Spleen (tissue), 11 donors: ENCODE data around the gene NHERF1. TPM values are rescaled to one million over a fixed set of nuclear protein-coding genes. Genes with fewer than 3 reads are reported as not detected.

ENCODE experiments used
- DNase-seq: peaks from one replicate; pipeline ENCODE4 v3.0.0-alpha.2; 2020
- H3K27ac ChIP-seq, 8 donors: fragments of 200-600 bp; sonication (generic) in 7 of 8; 1 replicate in 4 of 8; 2 replicates in 4 of 8; pipeline versions ENCODE4 v1.5.0 to v1.8.0; 2016 to 2021; ENCODE audit warnings: inconsistent platforms in 4 of 8, mild to moderate bottlenecking in 4 of 8, moderate library complexity in 1 of 8
- H3K27me3 ChIP-seq, 7 donors: fragments of 200-600 bp; sonication (generic) in 6 of 7; replicated peaks in 1 of 7; 1 replicate in 4 of 7; 2 replicates in 3 of 7; pipeline versions ENCODE4 v1.5.0 to v1.8.0; 2016 to 2021; ENCODE audit warnings: inconsistent platforms in 3 of 7, mild to moderate bottlenecking in 1 of 7
- H3K36me3 ChIP-seq, 6 donors: fragments of 200-600 bp; sonication (generic) in 5 of 6; 1 replicate in 4 of 6; 2 replicates in 2 of 6; pipeline versions ENCODE4 v1.5.0 to v1.8.0; 2016 to 2021; ENCODE audit warnings: inconsistent platforms in 2 of 6
- H3K4me1 ChIP-seq, 6 donors: fragments of 200-600 bp; sonication (generic) in 5 of 6; 1 replicate in 3 of 6; 2 replicates in 3 of 6; pipeline versions ENCODE4 v1.5.0 to v1.8.0; 2016 to 2021; ENCODE audit warnings: inconsistent platforms in 3 of 6
- H3K4me3 ChIP-seq, 8 donors: fragments of 200-600 bp; sonication (generic) in 7 of 8; 1 replicate in 4 of 8; 2 replicates in 4 of 8; pipeline versions ENCODE4 v1.5.0 to v1.8.0; 2016 to 2021; ENCODE audit warnings: inconsistent platforms in 4 of 8, mild to moderate bottlenecking in 4 of 8, moderate library complexity in 2 of 8
- H3K9me3 ChIP-seq, 8 donors: fragments of 200-600 bp; sonication (generic) in 7 of 8; 1 replicate in 4 of 8; 2 replicates in 4 of 8; pipeline versions ENCODE4 v1.5.0 to v1.8.0; 2016 to 2021; ENCODE audit warnings: inconsistent platforms in 4 of 8
- POLR2A ChIP-seq, 3 donors: fragments of 450-650 bp; IDR thresholded peaks; one replicate each; pipeline ENCODE4 v1.5.1; 2017; ENCODE audit warnings: antibody characterized with exemption in 3 of 3, mild to moderate bottlenecking in 1 of 3
- POLR2AphosphoS5 ChIP-seq, 3 donors: sonication (generic); formaldehyde crosslinking; IDR thresholded peaks; one replicate each; pipeline ENCODE4 v1.5.1; 2017; ENCODE audit warnings: antibody characterized with exemption in 3 of 3
- WGBS, 5 donors: extraction: QIAGEN DNeasy Blood & Tissue Kit in 3 of 5; methylation state at CpG; one replicate each; pipeline versions ENCODE4 v1.1.5 to v1.1.7; 2013 to 2018; 5-methylcytosine and 5-hydroxymethylcytosine counted together
- intact Hi-C: fragments of 100-400 bp; cut with DNase I; formaldehyde crosslinking; loops from one replicate; pipeline ENCODE4 v1.15.0; 2023; ENCODE audit warnings: low total_unique reads
- polyA plus RNA-seq, 3 donors: library from polyadenylated mRNA; stranded (reverse); fragments of 200-250 nt; gene quantifications; one replicate each; pipeline ENCODE4 v1.2.1, GENCODE V29; 2013
- total RNA-seq, 7 donors: library from RNA; depleted of rRNA in 3 of 7; stranded (reverse); fragments of >200 nt in 3 of 7; fragmentation: NEBNext Ultra II Directional in 4 of 7; extraction: Animal tissue kit (Norgen Biotek cat#: 25700) in 4 of 7; gene quantifications; one replicate each; pipeline versions ENCODE4 v1.1.0 to v1.2.1, GENCODE V29; 2016 to 2021
- TF ChIP-seq, protein P1 (sequence below), 11 experiments: fragments of 200-600 bp in 7 of 11; fragments of 450-650 bp in 4 of 11; sonication (generic) in 4 of 11; IDR thresholded peaks in 8 of 11; conservative IDR thresholded peaks in 3 of 11; 1 replicate in 7 of 11; 2 replicates in 4 of 11; pipeline versions ENCODE4 v1.4.0 to v1.8.0; 2016 to 2021; ENCODE audit warnings: antibody characterized with exemption in 11 of 11, inconsistent platforms in 4 of 11, mild to moderate bottlenecking in 1 of 11
- donor health status: healthy with polysubstance abuse.
- donor health status: DM: no; HTN: no; CAD: no; lungs with moderate emphysema.
- donor health status: DM: no; HTN: no; CAD: no.
- donor health status: Bipolar disorder and iron deficiency.
- donor health status: healthy.
- donor health status: DM: no; HTN: no; CAD: no.
- donor health status: DM: yes; HTN: yes; CAD: no.

The NHERF1 gene
- total and polyA plus RNA-seq, 10 donors = 28.7 to 85.6 (median 52.0) TPM

DNA sequence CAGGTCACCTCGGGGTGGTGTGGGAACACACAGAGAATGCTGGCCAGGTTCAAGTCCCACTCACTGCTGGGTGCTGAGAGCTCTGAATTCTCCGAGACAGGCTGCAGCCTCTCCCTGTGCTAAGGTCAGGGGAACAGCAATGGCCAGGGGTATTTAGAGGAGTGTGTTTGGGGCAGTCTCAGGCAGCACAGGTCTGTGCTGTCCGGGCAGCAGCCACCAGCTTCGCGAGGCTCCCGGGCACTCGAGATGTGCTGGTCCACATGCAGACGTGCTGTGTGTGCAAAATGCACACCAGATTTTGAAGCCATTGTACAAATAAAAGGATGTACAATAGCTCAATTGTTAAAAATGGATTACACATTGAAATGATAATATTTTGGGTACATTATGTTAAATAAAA, 7.1 kb downstream of the NHERF1 start:
- Histone ChIP-seq H3K4me3 (no peak overlapping the region), H3K36me3 (peaks cover 0 to 24% (median 0%) of the 10 kb centered on the region in 6 donors), H3K4me1 (peaks cover 54 to 100% (median 98%) of the 10 kb centered on the region in 6 donors), H3K27me3 (no peaks in the 10 kb centered on the region), H3K9me3 (no peaks in the 10 kb centered on the region), H3K27ac (peak overlapping the region in 1 of 8 donors; percentile 95)
- 85 to 96% (median 89%) methylated on average over 8 of the region's 8 CpGs for WGBS, 5 donors
- no peak for DNase-seq
- intact Hi-C loops = no loop called here
- no peak for TF ChIP-seq POLR2AphosphoS5 (IDR thresholded peaks at IDR 0.05)
- TF ChIP-seq POLR2A (IDR thresholded peaks at IDR 0.05) = no peak
- TF ChIP-seq, protein P1, sequence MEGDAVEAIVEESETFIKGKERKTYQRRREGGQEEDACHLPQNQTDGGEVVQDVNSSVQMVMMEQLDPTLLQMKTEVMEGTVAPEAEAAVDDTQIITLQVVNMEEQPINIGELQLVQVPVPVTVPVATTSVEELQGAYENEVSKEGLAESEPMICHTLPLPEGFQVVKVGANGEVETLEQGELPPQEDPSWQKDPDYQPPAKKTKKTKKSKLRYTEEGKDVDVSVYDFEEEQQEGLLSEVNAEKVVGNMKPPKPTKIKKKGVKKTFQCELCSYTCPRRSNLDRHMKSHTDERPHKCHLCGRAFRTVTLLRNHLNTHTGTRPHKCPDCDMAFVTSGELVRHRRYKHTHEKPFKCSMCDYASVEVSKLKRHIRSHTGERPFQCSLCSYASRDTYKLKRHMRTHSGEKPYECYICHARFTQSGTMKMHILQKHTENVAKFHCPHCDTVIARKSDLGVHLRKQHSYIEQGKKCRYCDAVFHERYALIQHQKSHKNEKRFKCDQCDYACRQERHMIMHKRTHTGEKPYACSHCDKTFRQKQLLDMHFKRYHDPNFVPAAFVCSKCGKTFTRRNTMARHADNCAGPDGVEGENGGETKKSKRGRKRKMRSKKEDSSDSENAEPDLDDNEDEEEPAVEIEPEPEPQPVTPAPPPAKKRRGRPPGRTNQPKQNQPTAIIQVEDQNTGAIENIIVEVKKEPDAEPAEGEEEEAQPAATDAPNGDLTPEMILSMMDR (IDR thresholded peaks at IDR 0.05 in 8 of 11, conservative IDR thresholded peaks at IDR 0.05 in 3 of 11) = no peak

- 45 to 69% (median 63%) methylated on average over 2 to 3 of the region's 3 CpGs for WGBS, 5 donors
- Histone ChIP-seq H3K4me3 (peak overlapping the region in 1 of 8 donors; percentile 56), H3K9me3 (no peaks in the 10 kb centered on the region), H3K27me3 (no peaks in the 10 kb centered on the region), H3K36me3 (peaks cover 0 to 36% (median 2%) of the 10 kb centered on the region in 6 donors), H3K4me1 (peaks cover 55 to 100% (median 95%) of the 10 kb centered on the region in 6 donors), H3K27ac (peak overlapping the region in 6 of 8 donors; percentile 4 to 79 (median 49))
- intact Hi-C loops = no loop called here
- TF ChIP-seq, protein P1 (IDR thresholded peaks at IDR 0.05 in 8 of 11, conservative IDR thresholded peaks at IDR 0.05 in 3 of 11) = no peak
- TF ChIP-seq POLR2A (IDR thresholded peaks at IDR 0.05) (no peak), POLR2AphosphoS5 (IDR thresholded peaks at IDR 0.05) (no peak)
- DNase-seq = peak; percentile 67
These were observed 8.5 kb downstream of the NHERF1 start for GRCh38 chr17:74756891-74757290.

- no peaks in the 10 kb centered on the region for H3K27me3 ChIP-seq
- H3K36me3 ChIP-seq = peaks cover 0 to 38% (median 3%) of the 10 kb centered on the region in 6 donors
- intact Hi-C loops = no loop called here
- H3K27ac ChIP-seq = peak overlapping the region in 7 of 8 donors; percentile 29 to 79 (median 58)
- H3K4me1 ChIP-seq = peaks cover 51 to 100% (median 89%) of the 10 kb centered on the region in 6 donors
- DNase-seq = no peak
- TF ChIP-seq, protein P1 (IDR thresholded peaks at IDR 0.05 in 8 of 11, conservative IDR thresholded peaks at IDR 0.05 in 3 of 11) = no peak
- TF ChIP-seq POLR2AphosphoS5 (IDR thresholded peaks at IDR 0.05) = no peak
- TF ChIP-seq POLR2A (IDR thresholded peaks at IDR 0.05) = no peak
- 27 to 67% (median 52%) methylated on average over 2 to 3 of the region's 3 CpGs for WGBS, 5 donors
- H3K9me3 ChIP-seq = no peaks in the 10 kb centered on the region
- peak overlapping the region in 1 of 8 donors; percentile 56 for H3K4me3 ChIP-seq
These were observed 9.1 kb downstream of the NHERF1 start for GRCh38 chr17:74757502-74757901.

DNA sequence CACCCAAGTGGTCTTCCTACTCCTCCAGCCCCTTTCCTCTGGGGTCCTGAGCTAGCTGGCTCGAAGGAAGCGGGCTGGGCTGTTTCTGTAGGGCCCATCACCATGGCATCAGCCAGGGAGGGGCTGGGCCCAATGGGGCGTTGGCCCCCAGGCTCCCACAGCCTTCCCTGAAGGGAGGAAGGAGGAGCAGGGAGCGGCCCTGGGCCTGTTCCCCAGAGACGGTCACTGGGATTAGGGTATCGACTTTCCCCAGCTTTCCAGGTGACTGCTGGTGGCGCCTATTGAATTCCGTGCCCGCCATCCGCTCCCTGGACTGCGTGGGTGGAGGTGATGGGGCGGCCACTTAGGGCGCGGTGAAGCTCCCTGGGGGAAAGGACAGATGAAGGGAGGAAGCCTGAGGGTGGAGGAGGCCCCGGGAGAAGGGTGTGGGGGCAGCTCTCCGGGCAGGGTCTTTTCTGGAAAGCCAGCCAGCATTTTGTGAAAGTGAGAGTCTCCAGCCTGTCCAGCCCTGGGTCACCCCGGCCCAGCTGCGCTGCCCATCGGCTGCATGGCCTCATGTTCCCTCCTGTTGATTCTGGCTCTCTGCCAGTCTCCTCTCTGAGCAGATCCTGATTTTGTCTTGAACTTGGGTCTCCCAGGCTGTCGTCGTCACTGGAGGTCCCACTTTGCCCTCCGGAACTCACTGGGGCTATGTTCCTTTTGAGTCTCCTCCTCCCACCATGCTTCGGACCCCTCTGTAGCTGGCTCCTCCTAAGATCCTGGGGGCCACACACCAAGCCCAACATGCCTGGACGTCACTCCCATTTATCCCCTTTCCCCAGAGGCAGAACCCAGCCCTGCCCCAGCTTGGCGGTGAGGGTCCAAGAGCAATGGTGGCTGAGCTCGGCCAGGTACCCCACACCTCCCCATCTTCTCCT, 9.8 kb downstream of the NHERF1 start:
- Histone ChIP-seq H3K27ac (peak overlapping the region; percentile 29 to 79 (median 56)), H3K4me1 (peaks cover 45 to 100% (median 84%) of the 10 kb centered on the region in 6 donors), H3K9me3 (no peaks in the 10 kb centered on the region), H3K4me3 (peak overlapping the region in 3 of 8 donors; percentile 0 to 56 (median 10)), H3K27me3 (no peaks in the 10 kb centered on the region), H3K36me3 (peaks cover 0 to 38% (median 3%) of the 10 kb centered on the region in 6 donors)
- TF ChIP-seq POLR2AphosphoS5 (IDR thresholded peaks at IDR 0.05) = peak in 1 of 3 donors; percentile 10
- TF ChIP-seq POLR2A (IDR thresholded peaks at IDR 0.05) = no peak
- TF ChIP-seq, protein P1 (IDR thresholded peaks at IDR 0.05 in 8 of 11, conservative IDR thresholded peaks at IDR 0.05 in 3 of 11) = no peak
- intact Hi-C loops = no loop called here
- no peak for DNase-seq
- 47 to 56% (median 53%) methylated on average over 24 to 26 of the region's 26 CpGs for WGBS, 5 donors
